Kidney (tissue), 14 donors: Measurements from ENCODE around the gene PNMA1. TPM values are rescaled to one million over a fixed set of nuclear protein-coding genes. Genes with fewer than 3 reads are reported as not detected.
A peak's percentile ranks its signal among the peaks of the same experiment; 100 is the strongest.

Experiments used
- DNase-seq, 5 donors: peaks; one replicate each; pipeline ENCODE4 v3.0.0-alpha.2; 2013 to 2020
- FAIRE-seq: peaks from 2 replicates; lab custom pipeline; 2012; peaks lifted over from hg19 to GRCh38; lab: Jason Lieb, UNC
- H3K27ac ChIP-seq, 2 donors: one replicate each; pipeline ENCODE4 v1.7.0; 2013; ENCODE audit warnings: low read depth in 2 of 2, low read length in 2 of 2, inconsistent platforms in 1 of 2
- H3K27me3 ChIP-seq: one replicate; pipeline ENCODE4 v1.7.1; 2013; ENCODE audit warnings: low read length, inconsistent platforms; ENCODE audit not compliant: control insufficient read depth, insufficient read depth
- H3K36me3 ChIP-seq, 3 donors: one replicate each; pipeline versions ENCODE4 v1.7.0 to v1.7.1; 2013; ENCODE audit warnings: low read length in 3 of 3, control low read depth in 1 of 3, inconsistent platforms in 1 of 3; ENCODE audit not compliant: insufficient read depth in 3 of 3, control insufficient read depth in 2 of 3
- H3K4me1 ChIP-seq, 3 donors: one replicate each; pipeline versions ENCODE4 v1.7.0 to v1.7.1; 2013; ENCODE audit warnings: low read length in 3 of 3, inconsistent platforms in 1 of 3, low read depth in 1 of 3; ENCODE audit not compliant: control insufficient read depth in 2 of 3, insufficient read depth in 2 of 3
- H3K4me3 ChIP-seq, 3 donors: one replicate each; pipeline versions ENCODE4 v1.7.0 to v1.8.1; 2013; ENCODE audit warnings: low read length in 3 of 3, control low read depth in 1 of 3, inconsistent platforms in 1 of 3
- H3K9ac ChIP-seq, 3 donors: one replicate each; pipeline versions ENCODE4 v1.7.0 to v1.7.1; 2013; ENCODE audit warnings: low read length in 3 of 3, control low read depth in 1 of 3, inconsistent platforms in 1 of 3
- H3K9me3 ChIP-seq, 3 donors: one replicate each; pipeline versions ENCODE4 v1.7.0 to v1.7.1; 2013; ENCODE audit warnings: low read length in 3 of 3, control low read depth in 1 of 3, inconsistent platforms in 1 of 3; ENCODE audit not compliant: control insufficient read depth in 2 of 3, insufficient read depth in 1 of 3
- intact Hi-C: fragments of 100-400 bp; cut with DNase I; formaldehyde crosslinking; loops from one replicate; pipeline ENCODE4 v1.11.1; 2022
- polyA plus RNA-seq: library from polyadenylated mRNA; stranded (reverse); fragments of 350-450 nt; fragmentation: Illumina TruSeq; extraction: RNeasy Lipid Tissue Mini Kit (QIAGEN cat#74804); gene quantifications from one replicate; pipeline ENCODE4 v1.2.3, GENCODE V29; 2014; ENCODE audit warnings: low read depth, low replicate concordance; ENCODE audit not compliant: insufficient read depth
- total RNA-seq: library from RNA; stranded (reverse); fragmentation: NEBNext Ultra II Directional; extraction: Animal tissue kit (Norgen Biotek cat#: 25700); gene quantifications from one replicate; pipeline ENCODE4 v1.2.1, GENCODE V29; 2021
- TF ChIP-seq, protein P1 (sequence below): IDR thresholded peaks from 3 replicates; pipeline ENCODE4 v1.5.1; 2012; ENCODE audit warnings: mild to moderate bottlenecking, moderate library complexity, borderline replicate concordance; ENCODE audit not compliant: insufficient read depth; ENCODE audit errors: extremely low read depth
- donor health status: control.
- donor health status: control.
- donor health status: control.
- donor health status: control.
- donor health status: control.
- donor health status: DM: yes; HTN: yes; CAD: no.
- donor health status: Normal renal cell carcinoma (clear cell type).

Gene PNMA1
- total and polyA plus RNA-seq, 2 donors from 2014 or later: 34.6 to 53.1 TPM

DNA sequence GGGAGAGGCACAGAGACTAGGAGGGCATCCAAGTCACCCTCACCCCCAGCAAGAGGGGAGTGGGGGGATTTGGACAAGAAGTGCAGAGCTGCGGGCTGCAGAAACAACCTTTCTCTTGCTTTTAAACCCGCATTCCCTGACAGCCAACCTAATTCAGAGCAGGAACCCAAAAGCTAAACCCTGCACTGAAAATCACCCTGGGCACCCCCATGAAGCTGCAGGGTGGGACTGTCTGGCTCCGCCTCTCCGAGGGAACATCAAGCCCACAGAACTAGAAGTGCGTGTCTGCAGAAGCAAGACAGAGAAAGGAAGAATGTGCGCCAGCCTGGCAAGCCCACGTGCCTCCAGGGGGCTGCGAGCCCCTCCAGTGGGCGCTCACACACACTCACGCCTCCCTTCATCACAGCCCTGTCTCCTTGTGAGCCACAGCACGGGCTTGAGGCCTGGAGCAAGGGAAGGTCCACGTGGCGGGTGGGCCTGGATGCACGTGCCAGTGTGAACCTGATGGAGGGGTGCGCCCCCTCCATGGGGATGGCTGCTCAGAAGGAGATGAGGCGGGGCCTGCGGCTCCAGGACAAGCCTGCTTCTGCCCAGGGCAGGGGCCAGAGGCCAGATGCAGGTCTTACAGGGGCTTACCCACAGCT lies 27.8 kb upstream of the PNMA1 start:
- FAIRE-seq (no peak), DNase-seq (peak in 4 of 5 donors; percentile 49 to 76 (median 60))
- H3K27me3 ChIP-seq: no peaks in the 10 kb centered on the region
- H3K9ac ChIP-seq: peak overlapping the region in 1 of 3 donors; percentile 60
- TF ChIP-seq, protein P1, sequence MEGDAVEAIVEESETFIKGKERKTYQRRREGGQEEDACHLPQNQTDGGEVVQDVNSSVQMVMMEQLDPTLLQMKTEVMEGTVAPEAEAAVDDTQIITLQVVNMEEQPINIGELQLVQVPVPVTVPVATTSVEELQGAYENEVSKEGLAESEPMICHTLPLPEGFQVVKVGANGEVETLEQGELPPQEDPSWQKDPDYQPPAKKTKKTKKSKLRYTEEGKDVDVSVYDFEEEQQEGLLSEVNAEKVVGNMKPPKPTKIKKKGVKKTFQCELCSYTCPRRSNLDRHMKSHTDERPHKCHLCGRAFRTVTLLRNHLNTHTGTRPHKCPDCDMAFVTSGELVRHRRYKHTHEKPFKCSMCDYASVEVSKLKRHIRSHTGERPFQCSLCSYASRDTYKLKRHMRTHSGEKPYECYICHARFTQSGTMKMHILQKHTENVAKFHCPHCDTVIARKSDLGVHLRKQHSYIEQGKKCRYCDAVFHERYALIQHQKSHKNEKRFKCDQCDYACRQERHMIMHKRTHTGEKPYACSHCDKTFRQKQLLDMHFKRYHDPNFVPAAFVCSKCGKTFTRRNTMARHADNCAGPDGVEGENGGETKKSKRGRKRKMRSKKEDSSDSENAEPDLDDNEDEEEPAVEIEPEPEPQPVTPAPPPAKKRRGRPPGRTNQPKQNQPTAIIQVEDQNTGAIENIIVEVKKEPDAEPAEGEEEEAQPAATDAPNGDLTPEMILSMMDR: no peak
- H3K4me3 ChIP-seq: peak overlapping the region in 2 of 3 donors; percentile 19 to 36
- peaks cover 1 to 13% (median 9%) of the 10 kb centered on the region in 3 donors for H3K36me3 ChIP-seq
- H3K9me3 ChIP-seq: no peaks in the 10 kb centered on the region
- intact Hi-C loops: no loop called here
- H3K4me1 ChIP-seq: peaks cover 18 to 83% (median 74%) of the 10 kb centered on the region in 3 donors
- H3K27ac ChIP-seq: peak overlapping the region; percentile 54 to 90

DNA sequence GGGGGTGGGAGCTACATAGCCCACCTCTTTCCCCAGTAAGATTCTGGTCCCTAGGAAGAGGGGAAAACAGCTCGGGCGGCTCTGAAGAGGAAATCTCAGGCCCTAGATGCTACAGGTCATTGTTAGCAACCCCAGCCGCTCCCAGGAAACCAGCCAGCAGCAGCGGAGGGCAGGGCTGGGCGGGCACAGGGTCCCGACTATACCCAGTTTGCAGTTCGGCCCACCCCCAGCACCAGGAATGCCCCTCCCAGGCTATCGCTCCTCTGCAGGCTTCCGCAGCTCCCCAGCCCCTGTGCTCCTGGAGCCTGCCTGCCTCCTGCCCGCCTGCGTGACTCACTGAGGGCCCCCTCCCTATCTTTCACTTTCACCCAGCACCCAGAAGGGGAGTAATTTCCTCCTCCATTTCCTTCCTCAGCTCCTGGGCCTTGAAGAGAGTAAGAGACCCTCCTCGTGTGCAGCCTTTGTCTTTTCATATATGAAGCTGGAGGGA lies 27.2 kb upstream of the PNMA1 start:
- TF ChIP-seq, protein P1: no peak
- H3K27me3 ChIP-seq: no peaks in the 10 kb centered on the region
- H3K9ac ChIP-seq: peak overlapping the region in 1 of 3 donors; percentile 60
- peaks cover 15 to 77% (median 68%) of the 10 kb centered on the region in 3 donors for H3K4me1 ChIP-seq
- intact Hi-C loops: no loop called here
- H3K4me3 ChIP-seq: peak overlapping the region in 2 of 3 donors; percentile 19 to 36
- H3K27ac ChIP-seq: peak overlapping the region; percentile 54 to 90
- FAIRE-seq: no peak
- DNase-seq: peak; percentile 72 to 95 (median 80)
- H3K9me3 ChIP-seq: no peaks in the 10 kb centered on the region
- H3K36me3 ChIP-seq: peaks cover 2 to 19% (median 10%) of the 10 kb centered on the region in 3 donors

DNA sequence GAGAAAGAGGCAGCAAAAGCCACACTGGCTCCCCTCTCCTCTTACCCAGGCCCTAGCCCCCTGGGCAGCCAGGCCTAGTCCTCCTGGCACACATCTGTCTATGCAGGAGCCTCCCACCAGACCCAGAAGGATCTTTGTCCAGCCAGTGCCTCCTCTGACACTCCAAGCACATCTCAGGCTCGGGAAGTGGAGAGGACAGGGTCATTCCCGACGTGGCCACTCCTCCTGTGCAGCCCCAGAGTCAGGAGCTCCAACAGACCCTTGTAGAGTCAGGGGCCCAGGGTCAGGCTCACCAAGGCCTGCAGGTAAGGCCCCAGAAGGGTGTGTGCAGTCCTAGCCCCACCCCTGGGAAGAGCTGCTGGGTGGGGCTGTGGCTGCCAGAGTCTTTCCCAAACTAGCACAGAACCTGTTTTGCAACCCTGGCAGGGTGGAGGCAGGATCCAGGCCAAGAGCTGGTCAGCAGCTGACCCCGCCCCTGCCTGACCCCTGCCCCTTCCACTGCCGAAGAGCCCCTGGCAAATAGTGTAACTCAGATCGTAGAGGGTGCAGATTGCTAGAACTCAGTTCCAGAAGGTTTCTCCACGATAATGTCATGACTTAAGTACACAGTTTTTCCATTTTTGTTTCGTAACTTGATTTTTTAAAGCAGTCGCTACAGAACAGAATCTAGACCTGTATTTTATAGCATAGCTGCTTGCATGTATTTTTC lies 26.6 kb upstream of the PNMA1 start:
- peak in 4 of 5 donors; percentile 57 to 94 (median 67) for DNase-seq
- peak overlapping the region; percentile 54 to 90 for H3K27ac ChIP-seq
- H3K9me3 ChIP-seq: no peaks in the 10 kb centered on the region
- TF ChIP-seq, protein P1: no peak
- peak overlapping the region in 1 of 3 donors; percentile 71 for H3K9ac ChIP-seq
- no peak for FAIRE-seq
- peaks cover 11 to 71% (median 62%) of the 10 kb centered on the region in 3 donors for H3K4me1 ChIP-seq
- no peaks in the 10 kb centered on the region for H3K27me3 ChIP-seq
- no peak overlapping the region for H3K4me3 ChIP-seq
- H3K36me3 ChIP-seq: peaks cover 2 to 19% (median 10%) of the 10 kb centered on the region in 3 donors
- intact Hi-C loops: no loop called here
